ENCODE data around the gene ICAM5.

Gene ICAM5

DNA sequence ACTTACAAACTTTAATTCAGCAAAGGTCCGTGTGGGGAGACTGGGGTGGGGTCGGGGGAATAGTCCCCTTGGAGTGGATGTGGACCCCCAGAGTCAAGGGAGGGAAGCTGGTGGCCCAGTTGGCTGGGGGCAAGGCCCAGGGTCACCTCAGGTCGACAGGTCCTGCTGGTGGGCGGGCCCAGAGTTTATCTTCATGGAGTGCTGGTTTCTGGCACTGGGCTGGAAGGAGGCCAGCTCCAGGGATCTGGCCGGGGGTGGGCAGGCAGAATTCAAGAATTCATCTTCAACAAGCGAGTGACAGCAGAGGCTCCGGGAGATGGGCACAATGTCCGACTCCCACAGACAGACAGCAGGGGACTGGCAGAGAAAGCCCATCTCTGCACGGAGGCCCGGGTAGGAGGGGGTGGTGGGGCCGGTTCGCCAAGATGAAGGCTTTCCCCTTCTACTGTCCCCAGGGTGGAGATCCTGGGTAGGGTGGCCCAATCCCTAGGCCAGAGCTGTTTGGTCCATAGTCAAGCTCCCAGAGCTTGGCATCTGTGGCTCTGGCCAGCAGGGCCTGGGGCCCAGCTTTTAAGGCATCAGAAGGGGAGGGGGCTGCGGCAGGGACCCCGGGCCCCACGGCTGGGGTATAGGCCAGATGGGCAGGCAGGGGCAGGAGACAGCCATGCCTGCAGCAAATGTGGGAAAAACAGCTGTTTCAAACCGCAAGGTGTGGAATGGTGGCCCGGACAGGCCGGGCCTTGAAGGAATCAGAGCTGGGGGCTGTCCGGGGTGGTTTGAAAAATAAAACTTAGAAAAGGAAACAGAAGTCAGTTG, 26.7 kb downstream of the ICAM5 start:
- in situ Hi-C loops (cut with HindIII; ENCODE audit: low pct_ligation_motif_present, low pct_unique_long_range_greater_than_20kb, low sequenced_read_pairs): no loop called here
- DNase-seq: no peak

DNA sequence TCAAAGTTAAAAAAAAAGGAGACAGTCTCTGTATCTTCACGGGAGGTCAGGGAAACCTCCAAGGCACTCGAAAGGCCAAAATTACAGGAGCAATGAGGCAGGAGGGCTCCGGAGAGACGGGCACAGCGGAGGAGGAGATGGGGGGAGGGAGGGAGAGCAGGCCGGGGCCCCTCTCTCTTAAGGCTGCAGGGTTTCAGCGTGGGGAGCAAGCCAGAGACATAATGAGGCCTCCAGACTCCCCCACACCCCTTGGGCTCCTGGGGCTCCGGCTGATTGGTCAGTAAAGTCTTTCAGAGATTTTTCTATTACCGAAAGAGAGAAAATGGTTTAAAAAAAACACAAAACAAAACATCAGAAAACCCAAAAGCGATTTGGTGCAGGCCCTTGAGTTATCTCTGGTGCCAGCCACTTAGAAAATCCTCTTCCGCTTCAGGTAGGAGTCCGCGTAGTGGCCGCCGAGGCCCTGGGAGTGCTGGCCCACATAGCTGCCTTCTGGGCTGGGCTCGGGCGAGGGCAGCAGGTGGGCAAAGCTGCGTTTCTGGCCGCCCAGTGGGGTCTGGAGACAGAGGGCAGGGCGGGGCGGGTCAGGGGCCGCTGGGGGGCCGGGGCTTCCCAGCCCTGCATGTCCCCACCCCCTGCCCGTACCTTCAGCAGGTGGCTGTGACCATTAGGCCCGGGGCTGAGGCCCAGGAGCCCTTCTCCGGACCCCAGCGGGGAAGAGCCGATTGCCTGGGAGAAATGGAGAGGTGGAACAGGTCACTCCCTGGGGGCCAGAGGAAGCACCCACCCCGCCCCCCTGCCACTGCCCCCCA, 27.5 kb downstream of the ICAM5 start:
- in situ Hi-C loops (cut with HindIII; ENCODE audit: low pct_ligation_motif_present, low pct_unique_long_range_greater_than_20kb, low sequenced_read_pairs): no loop called here
- DNase-seq: no peak

DNA sequence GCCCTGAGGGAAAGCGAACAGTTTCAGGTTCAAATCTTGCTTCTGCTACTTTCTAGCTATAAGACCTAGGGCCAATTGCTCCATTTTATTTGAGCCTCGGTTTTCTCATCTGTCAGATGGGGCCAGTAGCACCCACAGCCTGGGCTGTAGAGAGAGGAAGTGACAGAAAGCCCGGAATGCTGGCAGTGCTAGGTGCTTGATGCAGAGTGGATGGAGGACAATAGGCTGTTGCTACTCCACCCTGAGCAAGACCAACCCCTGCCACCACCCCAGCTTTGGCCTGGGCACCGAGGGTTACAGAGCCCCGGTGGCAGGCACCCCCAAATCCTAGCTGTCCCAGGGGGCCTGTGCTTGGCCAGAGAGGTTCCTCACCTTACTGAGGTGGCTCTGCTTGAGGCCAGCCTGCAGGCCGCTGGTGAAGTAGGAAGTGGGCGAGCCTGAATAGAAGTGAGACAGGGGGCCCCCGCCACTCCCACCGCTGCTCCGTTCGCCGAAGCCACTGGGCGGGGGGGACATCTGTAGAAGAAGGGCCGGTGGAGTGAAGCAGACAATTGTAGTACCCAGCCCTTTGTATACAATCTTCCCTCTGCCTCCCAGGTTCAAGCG, 28.2 kb downstream of the ICAM5 start:
- in situ Hi-C loops (cut with HindIII; ENCODE audit: low pct_ligation_motif_present, low pct_unique_long_range_greater_than_20kb, low sequenced_read_pairs): no loop called here
- DNase-seq: no peak

DNA sequence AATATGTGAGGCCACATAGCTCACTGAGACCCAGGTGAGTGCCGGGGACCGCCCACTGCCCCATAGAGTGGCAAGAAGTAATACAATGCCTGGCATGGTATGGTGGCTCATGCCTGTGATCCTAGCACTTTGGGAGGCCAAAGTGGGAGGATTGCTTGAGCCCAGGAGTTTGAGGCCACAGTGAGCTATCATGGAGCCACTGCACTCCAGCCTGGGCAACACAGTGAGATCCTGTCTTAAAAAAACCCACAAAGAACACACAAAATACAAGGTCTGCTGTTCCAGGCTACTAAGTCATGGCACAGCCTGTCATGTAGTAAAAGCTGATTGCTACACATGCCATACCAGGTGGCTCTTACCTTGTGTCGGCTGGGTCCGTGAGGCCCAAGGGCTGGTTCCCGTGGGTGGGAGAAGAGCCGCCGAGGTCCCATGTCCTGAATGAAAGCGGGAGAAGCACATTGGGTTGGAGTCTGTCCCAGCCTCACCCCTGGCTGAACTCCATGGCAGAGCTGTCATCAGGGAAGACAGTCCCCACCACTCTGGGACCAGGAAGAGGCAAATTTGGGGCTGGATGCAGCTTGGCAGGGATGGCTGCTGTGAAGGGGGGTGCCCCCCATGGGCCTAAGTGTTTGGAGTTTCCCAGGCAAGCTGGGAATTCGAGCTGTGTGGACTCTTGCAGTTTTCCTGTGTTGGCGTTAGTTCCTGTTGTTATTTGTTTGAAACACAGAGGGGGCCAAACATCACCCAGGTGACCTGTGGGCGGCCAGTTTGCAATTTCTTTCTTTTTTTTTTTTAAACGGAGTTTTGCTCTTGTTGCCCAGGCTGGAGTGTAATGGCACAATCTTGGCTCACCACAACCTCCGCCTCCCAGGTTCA, 29.3 kb downstream of the ICAM5 start:
- DNase-seq: no peak
- in situ Hi-C loops (cut with HindIII; ENCODE audit: low pct_ligation_motif_present, low pct_unique_long_range_greater_than_20kb, low sequenced_read_pairs): no loop called here

DNA sequence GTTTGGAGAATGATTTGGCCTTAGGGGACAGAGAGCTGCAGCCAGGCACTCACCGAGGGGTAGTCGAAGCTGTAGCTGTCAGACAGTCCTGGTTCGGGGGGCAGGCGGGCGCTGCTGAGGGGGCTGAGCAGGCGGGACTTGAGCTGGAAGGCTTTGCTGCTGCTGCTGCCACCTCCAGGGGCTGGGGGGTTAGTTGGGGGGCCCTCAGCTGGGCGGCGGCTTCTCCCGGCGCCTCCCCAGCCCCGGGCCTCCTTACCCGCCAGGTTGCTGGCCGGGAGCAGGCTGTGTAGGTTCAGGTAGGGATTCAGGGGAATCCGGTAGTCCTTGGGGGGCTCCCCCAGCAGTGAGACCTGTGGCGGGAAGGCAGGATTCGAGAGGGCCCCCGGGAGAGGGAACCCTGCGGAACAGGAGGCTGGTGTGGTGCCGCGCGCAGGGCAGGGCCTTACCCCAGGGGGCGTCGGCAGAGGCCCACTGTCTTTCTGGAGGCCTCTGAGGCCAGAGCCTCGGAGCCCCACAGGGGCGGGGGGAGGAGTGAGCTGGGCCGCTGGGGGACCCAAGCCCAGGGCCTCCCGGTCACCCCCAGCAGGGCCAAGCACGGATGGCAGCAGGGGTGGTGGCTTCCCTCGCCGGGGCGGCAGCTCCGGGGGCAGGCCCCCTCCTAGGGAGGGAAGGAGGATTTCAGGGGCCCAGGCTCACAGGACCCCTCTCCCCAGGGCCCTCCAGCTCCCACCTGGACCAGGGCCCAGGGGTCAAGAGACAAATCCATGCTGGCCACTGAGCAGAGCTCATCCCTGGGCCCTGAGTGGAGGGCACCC, 31.1 kb downstream of the ICAM5 start:
- in situ Hi-C loops (cut with HindIII; ENCODE audit: low pct_ligation_motif_present, low pct_unique_long_range_greater_than_20kb, low sequenced_read_pairs): no loop called here
- DNase-seq: no peak

DNA sequence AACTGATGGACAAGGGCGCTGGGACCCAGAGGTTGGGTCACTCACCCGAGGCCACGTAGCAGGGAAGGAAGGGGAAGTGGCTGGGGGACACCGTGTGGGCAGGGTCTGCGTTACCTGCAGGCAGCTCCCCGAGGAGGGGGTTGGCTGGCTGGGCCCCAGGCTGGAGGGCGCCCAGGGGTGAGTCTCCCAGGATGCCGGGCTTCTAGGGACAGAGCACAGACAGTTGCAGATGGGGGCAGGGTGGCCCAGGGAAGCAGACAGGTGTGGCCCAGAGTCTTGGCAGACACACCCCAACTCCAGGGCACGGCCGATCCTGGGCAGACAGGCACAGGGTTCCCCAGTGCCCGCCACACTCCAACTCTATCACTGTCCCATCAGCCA, 31.7 kb downstream of the ICAM5 start:
- in situ Hi-C loops (cut with HindIII; ENCODE audit: low pct_ligation_motif_present, low pct_unique_long_range_greater_than_20kb, low sequenced_read_pairs): no loop called here
- no peak for DNase-seq

DNA sequence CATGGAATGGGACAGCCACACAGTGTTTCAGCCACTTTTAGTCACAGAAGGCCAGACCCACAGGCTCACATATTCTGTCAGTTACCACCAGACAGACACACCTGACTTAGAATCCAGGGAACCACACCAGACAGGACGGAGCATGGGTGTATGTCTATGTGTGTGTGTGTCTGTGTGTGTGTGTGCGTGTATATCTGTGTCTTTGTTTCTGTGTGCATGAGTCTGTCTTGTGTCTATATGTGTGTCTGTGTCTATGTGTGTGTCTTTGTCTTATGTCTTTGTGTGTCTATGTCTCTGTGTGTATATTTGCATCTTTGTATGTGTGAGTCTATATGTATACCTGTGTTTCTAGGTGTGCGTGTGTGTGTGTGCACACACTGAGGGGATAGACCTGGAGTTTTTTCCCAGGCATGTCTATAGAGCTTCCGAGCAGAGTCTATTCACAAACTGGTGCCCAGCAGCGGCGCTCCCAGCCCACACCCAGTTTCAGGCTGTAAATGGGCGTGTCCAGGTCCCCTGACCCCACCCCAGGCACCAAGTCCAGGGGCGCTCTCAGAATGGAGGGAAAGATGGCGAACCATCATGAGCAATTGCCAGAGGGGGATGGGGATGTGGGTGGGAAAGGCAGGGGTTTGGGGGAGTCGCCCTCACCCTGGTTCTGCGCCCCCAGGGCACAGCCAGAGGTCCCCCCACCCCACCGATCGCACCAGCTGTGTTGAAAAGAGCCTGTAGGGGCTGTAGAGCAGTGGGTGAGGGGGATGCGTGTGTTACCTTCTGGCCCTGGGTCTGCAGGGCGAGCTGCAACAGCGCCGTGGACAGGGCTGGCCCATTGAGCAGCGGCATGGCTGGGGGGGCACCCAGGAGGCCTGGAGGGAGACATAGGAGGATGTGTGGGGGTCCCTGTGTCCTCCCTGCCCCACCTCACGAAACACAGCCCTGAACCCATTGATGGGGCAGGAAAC, 32.4 kb downstream of the ICAM5 start:
- in situ Hi-C loops (cut with HindIII; ENCODE audit: low pct_ligation_motif_present, low pct_unique_long_range_greater_than_20kb, low sequenced_read_pairs): no loop called here
- no peak for DNase-seq

DNA sequence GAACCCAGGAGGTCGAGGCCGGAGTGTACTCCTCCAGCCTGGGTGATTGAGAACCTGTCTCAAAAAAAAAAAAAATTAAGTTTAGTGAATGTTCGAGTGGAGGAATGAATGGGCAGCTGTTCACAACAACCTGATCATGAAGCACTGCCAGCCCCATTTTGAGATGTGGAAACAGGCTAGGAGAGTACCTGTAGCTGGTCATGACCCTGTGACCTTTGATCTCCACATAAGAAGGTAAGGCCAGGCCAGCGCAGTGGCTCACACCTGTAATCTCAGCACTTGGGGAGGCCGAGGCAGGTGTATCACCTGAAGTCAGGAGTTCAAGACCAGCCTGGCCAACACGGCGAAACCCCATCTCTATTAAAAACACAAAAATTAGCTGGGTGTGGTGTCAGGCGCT, 36.0 kb downstream of the ICAM5 start:
- in situ Hi-C loops (cut with HindIII; ENCODE audit: low pct_ligation_motif_present, low pct_unique_long_range_greater_than_20kb, low sequenced_read_pairs): no loop called here
- DNase-seq: no peak

DNA sequence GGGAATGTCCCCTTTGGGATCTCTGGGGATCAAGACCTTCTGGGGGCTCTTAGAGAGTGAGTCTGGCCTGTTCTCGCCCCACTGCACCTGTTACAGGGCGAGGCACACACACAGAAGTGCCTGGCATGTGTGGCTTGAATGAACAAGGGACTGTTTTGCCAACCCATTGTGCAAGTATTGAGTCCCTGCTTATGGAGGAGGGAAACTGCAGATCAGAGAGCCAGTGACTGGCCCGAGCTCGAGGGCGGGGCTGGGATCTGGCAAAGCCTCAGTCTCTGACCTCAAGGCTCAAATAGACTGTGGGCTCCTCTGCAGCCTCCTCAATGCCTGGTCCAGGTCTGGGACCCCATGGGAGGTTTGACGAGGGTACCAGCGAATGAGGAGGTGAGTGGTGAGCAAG, 38.0 kb downstream of the ICAM5 start:
- no peak for DNase-seq
- in situ Hi-C loops (cut with HindIII; ENCODE audit: low pct_ligation_motif_present, low pct_unique_long_range_greater_than_20kb, low sequenced_read_pairs): no loop called here

DNA sequence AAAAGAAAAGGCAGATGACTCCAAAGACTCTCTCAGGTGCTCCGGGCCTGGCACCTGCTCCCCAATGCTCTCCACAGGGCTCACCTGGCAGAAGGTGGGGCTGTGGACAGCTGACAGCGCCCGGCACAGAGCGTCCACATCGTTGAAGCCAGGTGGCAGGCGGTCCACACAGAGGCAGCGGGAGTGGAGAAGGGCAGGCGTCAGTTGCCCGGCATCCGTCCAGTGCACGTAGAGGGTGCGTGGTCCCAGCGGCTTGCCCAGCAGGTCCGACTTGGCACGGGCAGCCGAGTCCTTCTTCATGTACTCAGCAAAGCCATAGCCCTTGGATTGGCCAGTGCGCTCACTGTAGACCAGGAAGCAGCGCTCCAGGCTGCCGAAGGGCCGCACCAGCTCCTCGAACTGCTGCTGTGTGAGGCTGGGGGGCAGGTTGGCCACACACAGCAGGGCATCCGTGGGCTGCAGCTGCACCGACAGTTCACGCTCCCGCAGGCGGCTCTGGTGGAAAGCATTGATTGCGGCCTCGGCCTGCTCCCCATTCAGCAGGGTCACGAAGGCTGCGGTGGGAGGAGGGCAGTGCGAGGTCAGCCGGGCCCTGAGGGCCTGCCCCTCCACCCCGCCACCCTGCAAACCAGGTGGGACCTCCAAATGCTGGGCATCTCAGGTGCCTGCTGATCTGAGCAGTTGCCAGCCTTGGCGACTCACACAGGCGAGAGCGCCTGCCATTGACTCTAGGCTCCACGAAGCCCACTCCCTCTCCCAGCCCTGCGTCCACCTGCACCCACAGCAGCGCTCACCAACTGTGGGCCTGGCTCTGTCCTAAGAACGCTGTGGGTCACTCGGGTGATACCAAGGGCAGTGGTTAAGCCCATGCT, 39.0 kb downstream of the ICAM5 start:
- in situ Hi-C loops (cut with HindIII; ENCODE audit: low pct_ligation_motif_present, low pct_unique_long_range_greater_than_20kb, low sequenced_read_pairs): no loop called here
- DNase-seq: no peak

DNA sequence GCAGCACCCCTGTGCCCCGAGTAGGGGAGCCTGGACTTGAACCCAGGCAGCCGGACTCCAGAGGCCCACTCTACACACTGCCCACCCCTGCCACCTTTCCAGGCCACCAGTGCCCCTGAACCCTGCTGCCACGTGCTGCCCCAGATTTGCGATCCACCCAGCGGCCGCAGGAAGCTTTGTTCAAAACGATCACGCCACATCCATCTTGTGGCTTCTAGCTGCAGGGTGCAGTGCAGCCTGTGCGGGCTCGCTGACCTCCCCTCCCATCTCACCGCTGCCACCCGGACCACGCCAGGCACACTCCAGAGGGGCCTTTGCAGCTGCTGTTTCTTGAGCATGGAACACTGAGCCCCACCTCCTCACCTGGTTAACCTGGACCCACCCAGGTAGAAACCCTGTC, 39.8 kb downstream of the ICAM5 start:
- no peak for DNase-seq
- in situ Hi-C loops (cut with HindIII; ENCODE audit: low pct_ligation_motif_present, low pct_unique_long_range_greater_than_20kb, low sequenced_read_pairs): no loop called here

DNA sequence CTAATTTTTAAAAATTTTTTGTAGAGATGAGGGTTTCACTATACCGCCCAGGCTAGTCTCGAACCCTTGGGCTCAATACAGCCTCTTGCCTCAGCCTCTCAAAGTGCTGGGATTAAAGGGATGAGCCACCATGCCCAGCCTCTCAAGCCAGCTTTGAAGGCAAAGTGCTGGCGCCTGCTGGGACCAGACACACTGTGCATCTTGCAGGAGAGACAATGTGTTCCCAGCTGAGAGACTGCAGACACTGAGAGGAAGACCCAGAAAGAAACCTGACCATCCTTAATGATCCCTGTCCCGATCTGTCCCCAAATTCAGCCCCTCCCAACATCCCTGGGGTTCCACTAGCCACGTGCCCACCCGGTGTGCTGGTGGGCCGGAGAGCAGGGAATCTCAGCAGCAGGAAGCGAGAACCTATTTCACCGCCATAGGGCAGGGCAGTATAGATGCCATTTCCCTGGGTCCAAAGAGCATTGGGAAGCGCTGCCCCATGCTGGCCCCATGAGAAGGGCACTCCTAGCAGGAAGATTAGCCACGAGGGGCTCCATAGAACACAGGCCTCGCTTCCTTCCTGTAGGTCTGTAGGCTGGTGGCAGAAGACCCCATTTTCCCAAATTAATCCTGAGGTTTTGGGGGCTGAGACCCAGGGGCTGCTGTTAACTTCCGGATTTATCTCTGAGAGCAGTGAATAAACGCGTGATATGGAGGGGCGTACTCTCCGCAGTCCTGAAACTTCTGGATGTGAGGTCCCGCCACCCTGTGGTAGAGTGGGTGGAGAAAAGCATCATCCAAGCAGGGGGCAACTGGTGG, 42.6 kb downstream of the ICAM5 start:
- DNase-seq: no peak
- in situ Hi-C loops (cut with HindIII; ENCODE audit: low pct_ligation_motif_present, low pct_unique_long_range_greater_than_20kb, low sequenced_read_pairs): no loop called here

DNA sequence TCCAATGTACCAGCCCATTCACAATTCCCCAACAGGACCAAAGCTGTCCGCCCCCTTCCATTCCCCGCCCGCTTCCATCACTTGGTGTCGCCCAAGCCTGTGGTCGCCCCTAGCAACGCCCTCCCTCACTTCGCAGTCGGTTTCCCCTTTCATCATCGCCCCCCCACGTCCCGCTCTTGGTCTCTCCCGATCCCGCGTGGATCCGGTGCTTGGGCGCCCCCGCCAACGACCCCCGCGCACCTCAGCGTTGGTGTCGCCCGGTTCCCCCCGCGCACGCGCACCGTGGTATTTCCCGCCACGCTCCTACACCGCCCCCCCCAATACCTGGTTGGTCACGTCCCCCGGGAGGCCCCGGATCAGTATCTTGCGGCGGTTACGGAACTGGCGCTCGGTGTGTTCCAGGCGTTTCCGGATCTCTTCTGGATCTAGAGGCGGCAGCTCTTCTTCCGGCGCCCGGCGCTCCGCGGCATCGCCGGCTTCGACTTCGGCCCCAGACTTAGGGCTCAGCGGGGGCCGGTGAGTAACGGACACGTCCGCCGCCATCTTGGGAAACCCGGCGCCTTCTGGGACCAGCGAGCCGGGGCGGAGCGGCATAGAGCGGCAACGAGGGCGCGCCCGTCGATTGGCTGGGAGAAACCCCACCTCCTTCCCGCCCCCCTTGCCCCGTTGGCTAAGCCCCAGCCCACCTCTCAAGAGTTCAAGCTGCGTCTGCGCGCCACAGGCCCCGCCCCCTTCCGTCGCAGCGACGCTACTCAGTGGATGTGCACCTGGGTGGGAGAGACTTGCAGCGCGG, 43.4 kb downstream of the ICAM5 start, which contains the start of gene RAVER1:
Gene RAVER1 (minus strand): TSS at position 565 of the 793 bp plus-strand sequence. CDS start 22 bp downstream, at position 543.
- peak; percentile 94 for DNase-seq
- in situ Hi-C loops (cut with HindIII; ENCODE audit: low pct_ligation_motif_present, low pct_unique_long_range_greater_than_20kb, low sequenced_read_pairs): no loop called here

DNA sequence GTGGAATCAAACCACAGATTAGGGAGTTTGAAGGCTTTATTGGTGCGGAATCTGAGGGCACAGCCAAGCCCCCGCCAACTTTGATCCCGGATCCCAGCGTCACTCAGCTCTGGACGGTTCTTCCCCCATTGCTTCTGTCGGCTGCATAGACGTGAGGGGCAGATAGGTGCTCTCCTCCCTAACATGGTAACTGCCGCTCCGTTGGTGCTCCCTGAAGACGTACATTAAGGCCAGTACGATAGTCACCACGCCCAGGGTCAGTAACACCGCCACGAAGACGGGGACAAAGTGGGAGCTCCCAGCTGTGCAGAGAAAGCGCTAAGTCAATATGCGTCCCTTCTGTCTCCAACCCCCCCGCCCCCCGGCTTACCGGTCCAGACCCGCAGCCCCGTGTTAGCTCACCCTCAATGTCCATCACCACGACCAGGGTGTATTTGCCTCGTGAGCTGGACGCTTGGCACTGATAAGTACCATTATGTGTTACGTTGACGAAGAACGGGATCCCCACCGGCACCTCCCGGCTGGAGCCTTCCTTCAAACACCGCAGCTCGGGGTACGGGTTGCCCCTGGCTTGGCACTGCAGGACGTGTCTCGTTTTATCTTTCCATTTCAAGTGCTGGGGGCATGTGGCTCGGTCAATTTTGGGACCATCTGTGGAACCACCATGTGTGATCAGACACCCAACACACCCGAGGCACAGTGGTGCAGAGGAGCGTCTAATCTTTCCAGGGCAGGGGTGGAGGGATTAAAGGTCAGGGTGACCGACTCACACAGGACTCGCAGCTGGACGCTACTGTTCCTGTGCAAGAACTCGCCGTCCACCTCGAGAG, 44.2 kb downstream of the ICAM5 start:
- in situ Hi-C loops (cut with HindIII; ENCODE audit: low pct_ligation_motif_present, low pct_unique_long_range_greater_than_20kb, low sequenced_read_pairs): no loop called here
- peak; percentile 3 for DNase-seq
